ENCODE data around the gene SNRPA.

The SNRPA gene

GRCh38 chr19:40736661-40737060 lies 14.3 kb upstream of the SNRPA start:
- H3K9me3 Mint-ChIP-seq: no peaks in the 10 kb centered on the region
- H3K4me1 Mint-ChIP-seq: no peaks in the 10 kb centered on the region
- H3K36me3 Mint-ChIP-seq (ENCODE audit: low read depth): peaks cover 54% of the 10 kb centered on the region
- TF ChIP-seq CTCF (IDR thresholded peaks at IDR 0.05; ENCODE audit: unreplicated experiment in 3 of 3): no peak
- no peak overlapping the region for H3K4me3 Mint-ChIP-seq
- H3K27me3 Mint-ChIP-seq (ENCODE audit: low read depth): no peaks in the 10 kb centered on the region
- H3K27ac Mint-ChIP-seq: no peak overlapping the region

GRCh38 chr19:40737102-40737644 lies 13.8 kb upstream of the SNRPA start:
- H3K27me3 Mint-ChIP-seq (ENCODE audit: low read depth): no peaks in the 10 kb centered on the region
- H3K4me1 Mint-ChIP-seq: no peaks in the 10 kb centered on the region
- no peak for TF ChIP-seq CTCF (IDR thresholded peaks at IDR 0.05; ENCODE audit: unreplicated experiment in 3 of 3)
- H3K36me3 Mint-ChIP-seq (ENCODE audit: low read depth): peaks cover 50% of the 10 kb centered on the region
- H3K4me3 Mint-ChIP-seq: no peak overlapping the region
- no peak overlapping the region for H3K27ac Mint-ChIP-seq
- H3K9me3 Mint-ChIP-seq: no peaks in the 10 kb centered on the region

- H3K27ac Mint-ChIP-seq: no peak overlapping the region
Observed at GRCh38 chr19:40739030-40739839, 11.8 kb upstream of the SNRPA start.

GRCh38 chr19:40739871-40740703 lies 10.9 kb upstream of the SNRPA start:
- no peak overlapping the region for H3K27ac Mint-ChIP-seq
- peaks cover 25% of the 10 kb centered on the region for H3K36me3 Mint-ChIP-seq (ENCODE audit: low read depth)
- TF ChIP-seq CTCF (IDR thresholded peaks at IDR 0.05; ENCODE audit: unreplicated experiment in 3 of 3): no peak
- no peaks in the 10 kb centered on the region for H3K9me3 Mint-ChIP-seq
- H3K4me3 Mint-ChIP-seq: no peak overlapping the region
- H3K4me1 Mint-ChIP-seq: no peaks in the 10 kb centered on the region
- H3K27me3 Mint-ChIP-seq (ENCODE audit: low read depth): no peaks in the 10 kb centered on the region

More at GRCh38 chr19:40739030-40739839, 11.8 kb upstream of the SNRPA start:
- peaks cover 32% of the 10 kb centered on the region for H3K36me3 Mint-ChIP-seq (ENCODE audit: low read depth)
- no peaks in the 10 kb centered on the region for H3K9me3 Mint-ChIP-seq
- H3K4me1 Mint-ChIP-seq: no peaks in the 10 kb centered on the region
- no peak for TF ChIP-seq CTCF (IDR thresholded peaks at IDR 0.05; ENCODE audit: unreplicated experiment in 3 of 3)
- no peak overlapping the region for H3K4me3 Mint-ChIP-seq
- H3K27me3 Mint-ChIP-seq (ENCODE audit: low read depth): no peaks in the 10 kb centered on the region

- H3K36me3 Mint-ChIP-seq (ENCODE audit: low read depth): peaks cover 19% of the 10 kb centered on the region
- H3K4me1 Mint-ChIP-seq: no peaks in the 10 kb centered on the region
- H3K27me3 Mint-ChIP-seq (ENCODE audit: low read depth): no peaks in the 10 kb centered on the region
- peak overlapping the region in 1 of 3 experiments; percentile 49 for H3K27ac Mint-ChIP-seq
- H3K4me3 Mint-ChIP-seq: no peak overlapping the region
- no peak for TF ChIP-seq CTCF (IDR thresholded peaks at IDR 0.05; ENCODE audit: unreplicated experiment in 3 of 3)
- no peaks in the 10 kb centered on the region for H3K9me3 Mint-ChIP-seq
Observed at GRCh38 chr19:40740747-40741146, 10.3 kb upstream of the SNRPA start.
